ENCODE results near the gene HPN.
"Not testable (repeated sequence)": the region's sequence is repeated elsewhere in the genome, so short reads cannot be mapped to it uniquely, and the experiment has no call there.

HPN gene

DNA sequence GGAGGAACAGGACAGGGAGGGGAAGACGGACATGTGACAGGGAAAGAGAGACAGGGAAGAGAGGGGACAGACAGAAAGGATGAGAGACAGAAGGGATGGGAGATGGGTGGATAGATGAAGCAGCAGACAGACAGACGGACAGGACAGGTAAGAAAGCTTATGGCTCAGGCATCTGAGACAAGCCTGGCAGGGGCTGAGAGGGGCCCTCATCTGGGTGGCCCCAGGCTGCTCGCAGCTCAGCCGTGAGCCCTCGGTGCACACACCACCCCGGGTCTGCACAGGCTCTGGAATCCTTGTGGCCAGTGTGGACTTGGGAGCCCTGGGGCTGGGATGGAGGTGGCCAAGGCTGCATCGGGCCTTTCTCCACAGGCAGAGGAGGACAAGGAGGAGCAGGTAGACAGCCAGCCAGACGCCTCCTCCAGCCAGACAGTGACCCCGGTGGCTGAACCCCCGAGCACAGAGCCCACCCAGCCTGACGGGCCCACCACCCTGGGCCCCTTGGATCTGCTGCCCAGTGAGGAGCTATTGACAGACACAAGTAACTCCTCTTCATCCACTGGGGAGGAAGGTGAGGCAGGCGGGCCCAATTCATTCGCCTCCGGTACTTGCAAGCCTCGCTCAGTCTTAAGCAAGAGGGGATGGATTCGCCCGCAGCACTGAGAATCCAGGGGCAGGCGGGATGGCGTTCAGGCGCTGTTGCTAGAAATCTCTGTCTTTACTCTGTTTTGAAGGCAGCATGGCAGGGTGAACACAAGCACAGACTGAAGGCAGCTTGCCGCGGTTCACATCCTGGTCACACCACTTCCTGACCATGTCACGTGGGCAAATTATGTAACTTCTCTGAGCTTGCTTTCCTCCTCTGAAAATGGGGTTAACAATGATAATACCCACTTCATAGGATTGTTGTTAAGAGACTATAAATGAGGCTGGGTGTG, 27.4 kb upstream of the HPN start:
- ChIA-PET POLR2A (interaction anchor here (0.6 to 2.2 kb wide), 4 partner anchors 9 to 71 kb away, joined by 3 to 8 read pairs (median 4); partner anchors contain the start of gene GRAMD1A), CTCF (interaction anchor here (0.6 to 9.0 kb wide), 12 partner anchors 7 to 374 kb away, joined by 3 to 96 read pairs (median 4); partner anchors contain the start of gene GRAMD1A)
- H3K36me3 ChIP-seq (ENCODE audit: control insufficient read depth in 2 of 2, insufficient read depth in 1 of 2, low read length in 2 of 2): peaks cover 96 to 100% of the 10 kb centered on the region in 2 experiments
- TF ChIP-seq MEIS1 (CRISPR knock-in tag; IDR thresholded peaks at IDR 0.05; ENCODE audit: borderline replicate concordance) (no peak), ZNF366 (tag by site-specific recombination; conservative IDR thresholded peaks at IDR 0.05) (0 out of 2 replicates have a peak, but pooled peaks have one; percentile 45)
- no peaks in the 10 kb centered on the region for H3K9me3 ChIP-seq (ENCODE audit: control insufficient read depth, insufficient read depth, low read depth, low read length)
- H3K4me1 ChIP-seq (ENCODE audit: control insufficient read depth, insufficient read depth, low read length): no peaks in the 10 kb centered on the region
- no peak overlapping the region for H3K27ac ChIP-seq (ENCODE audit: extremely low read depth, low read depth, low read length)
- H3K4me3 ChIP-seq (ENCODE audit: low read depth, low read length): no peak overlapping the region

DNA sequence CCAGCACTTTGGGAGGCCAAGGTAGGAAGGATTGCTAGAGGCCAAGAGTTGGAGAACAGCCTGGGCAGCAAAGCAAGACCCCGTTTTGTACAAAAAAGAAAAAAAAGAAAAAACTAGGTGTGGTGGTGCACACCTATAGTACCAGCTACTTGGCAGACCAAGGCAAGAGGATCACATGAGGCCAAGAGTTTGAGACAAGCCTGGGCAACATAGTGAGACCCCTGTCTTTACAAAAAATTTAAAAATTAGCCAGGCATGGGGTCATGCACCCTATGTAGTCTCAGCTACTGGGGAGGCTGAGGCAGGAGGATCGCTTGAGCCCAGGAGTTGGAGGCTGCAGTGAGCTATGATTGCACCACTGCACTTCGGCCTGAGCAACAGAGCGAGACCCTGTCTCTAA, 26.7 kb upstream of the HPN start:
- peaks cover 96 to 100% of the 10 kb centered on the region in 2 experiments for H3K36me3 ChIP-seq (ENCODE audit: control insufficient read depth in 2 of 2, insufficient read depth in 1 of 2, low read length in 2 of 2)
- H3K4me1 ChIP-seq (ENCODE audit: control insufficient read depth, insufficient read depth, low read length); H3K4me3 ChIP-seq (ENCODE audit: low read depth, low read length); H3K27ac ChIP-seq (ENCODE audit: extremely low read depth, low read depth, low read length); H3K9me3 ChIP-seq (ENCODE audit: control insufficient read depth, insufficient read depth, low read depth, low read length): not testable (repeated sequence)
- TF ChIP-seq ZNF121 (tag by site-specific recombination; IDR thresholded peaks at IDR 0.05): peak; percentile 95
- ChIA-PET CTCF (interaction anchor here (0.6 to 9.0 kb wide), 6 partner anchors 14 to 375 kb away, joined by 3 to 96 read pairs (median 4); partner anchors contain the start of gene GRAMD1A), POLR2A (interaction anchor here (0.6 to 2.2 kb wide), 4 partner anchors 8 to 71 kb away, joined by 3 to 8 read pairs (median 4); partner anchors contain the start of gene GRAMD1A)

DNA sequence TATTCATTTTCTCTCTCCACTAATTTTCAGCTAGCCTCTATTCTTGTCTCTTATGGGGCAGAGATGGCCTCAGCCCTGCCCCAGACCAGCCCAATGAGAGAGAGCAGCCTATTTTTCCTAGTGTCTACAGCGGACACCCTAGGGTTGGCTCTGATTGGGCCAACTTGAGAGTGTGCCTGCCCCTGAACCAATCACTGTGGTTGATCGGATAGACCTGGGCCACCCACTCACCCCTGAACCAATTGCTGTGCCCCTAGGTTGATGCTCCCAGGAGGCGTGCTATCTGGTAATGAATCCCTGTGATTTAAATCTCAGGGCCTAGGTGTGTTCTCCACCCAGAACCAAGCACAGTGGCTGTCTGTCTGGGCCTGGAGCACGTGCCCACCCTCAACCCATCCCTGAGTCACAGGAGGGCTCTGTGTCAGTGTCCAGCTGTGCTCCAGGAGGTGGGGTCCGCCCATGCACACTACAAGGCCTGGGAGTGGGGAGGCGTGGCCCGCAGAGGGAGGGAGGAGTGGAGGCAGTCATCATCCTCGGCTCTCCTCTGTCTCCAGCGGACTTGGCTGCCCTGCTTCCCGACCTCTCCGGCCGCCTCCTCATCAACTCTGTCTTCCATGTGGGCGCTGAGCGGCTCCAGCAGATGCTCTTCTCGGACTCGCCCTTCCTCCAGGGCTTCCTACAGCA, 26.1 kb upstream of the HPN start:
- H3K27ac ChIP-seq (ENCODE audit: extremely low read depth, low read depth, low read length): peak overlapping the region; percentile 34; the same call in 1 of the 2 replicates
- TF ChIP-seq SP2 (tag by site-specific recombination; IDR thresholded peaks at IDR 0.05) (peak; percentile 37), ZNF23 (tag by site-specific recombination; IDR thresholded peaks at IDR 0.05; ENCODE audit: borderline replicate concordance) (no peak), KLF1 (tag by site-specific recombination; IDR thresholded peaks at IDR 0.05) (peak; percentile 86), ZNF174 (tag by site-specific recombination; IDR thresholded peaks at IDR 0.05) (no peak), ZFHX2 (tag by site-specific recombination; conservative IDR thresholded peaks at IDR 0.05) (peak; percentile 32), ZNF169 (tag by site-specific recombination; IDR thresholded peaks at IDR 0.05) (no peak), ZNF514 (tag by site-specific recombination; IDR thresholded peaks at IDR 0.05) (no peak), EGR2 (tag by site-specific recombination; IDR thresholded peaks at IDR 0.05; ENCODE audit: low read depth) (peak; percentile 82)
- TF ChIP-seq, protein P1, sequence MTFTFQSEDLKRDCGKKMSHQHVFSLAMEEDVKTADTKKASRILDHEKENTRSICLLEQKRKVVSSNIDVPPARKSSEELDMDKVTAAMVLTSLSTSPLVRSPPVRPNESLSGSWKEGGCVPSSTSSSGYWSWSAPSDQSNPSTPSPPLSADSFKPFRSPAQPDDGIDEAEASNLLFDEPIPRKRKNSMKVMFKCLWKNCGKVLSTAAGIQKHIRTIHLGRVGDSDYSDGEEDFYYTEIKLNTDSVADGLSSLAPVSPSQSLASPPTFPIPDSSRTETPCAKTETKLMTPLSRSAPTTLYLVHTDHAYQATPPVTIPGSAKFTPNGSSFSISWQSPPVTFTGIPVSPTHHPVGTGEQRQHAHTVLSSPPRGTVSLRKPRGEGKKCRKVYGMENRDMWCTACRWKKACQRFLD (tag by site-specific recombination; IDR thresholded peaks at IDR 0.05): no peak
- TF ChIP-seq, protein P2, sequence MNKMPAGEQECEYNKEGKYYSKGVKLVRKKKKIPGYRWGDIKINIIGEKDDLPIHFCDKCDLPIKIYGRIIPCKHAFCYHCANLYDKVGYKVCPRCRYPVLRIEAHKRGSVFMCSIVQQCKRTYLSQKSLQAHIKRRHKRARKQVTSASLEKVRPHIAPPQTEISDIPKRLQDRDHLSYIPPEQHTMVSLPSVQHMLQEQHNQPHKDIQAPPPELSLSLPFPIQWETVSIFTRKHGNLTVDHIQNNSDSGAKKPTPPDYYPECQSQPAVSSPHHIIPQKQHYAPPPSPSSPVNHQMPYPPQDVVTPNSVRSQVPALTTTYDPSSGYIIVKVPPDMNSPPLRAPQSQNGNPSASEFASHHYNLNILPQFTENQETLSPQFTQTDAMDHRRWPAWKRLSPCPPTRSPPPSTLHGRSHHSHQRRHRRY (tag by site-specific recombination; IDR thresholded peaks at IDR 0.05): no peak
- TF ChIP-seq, protein P3, sequence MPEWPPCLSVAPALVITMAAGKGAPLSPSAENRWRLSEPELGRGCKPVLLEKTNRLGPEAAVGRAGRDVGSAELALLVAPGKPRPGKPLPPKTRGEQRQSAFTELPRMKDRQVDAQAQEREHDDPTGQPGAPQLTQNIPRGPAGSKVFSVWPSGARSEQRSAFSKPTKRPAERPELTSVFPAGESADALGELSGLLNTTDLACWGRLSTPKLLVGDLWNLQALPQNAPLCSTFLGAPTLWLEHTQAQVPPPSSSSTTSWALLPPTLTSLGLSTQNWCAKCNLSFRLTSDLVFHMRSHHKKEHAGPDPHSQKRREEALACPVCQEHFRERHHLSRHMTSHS (tag by site-specific recombination; IDR thresholded peaks at IDR 0.05): no peak
- TF ChIP-seq, protein P4, sequence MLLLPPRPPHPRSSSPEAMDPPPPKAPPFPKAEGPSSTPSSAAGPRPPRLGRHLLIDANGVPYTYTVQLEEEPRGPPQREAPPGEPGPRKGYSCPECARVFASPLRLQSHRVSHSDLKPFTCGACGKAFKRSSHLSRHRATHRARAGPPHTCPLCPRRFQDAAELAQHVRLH (tag by site-specific recombination; IDR thresholded peaks at IDR 0.05): no peak
- POLR2A ChIA-PET: interaction anchor here (1.2 to 2.2 kb wide), 2 partner anchors 11 to 15 kb away, joined by 4 to 8 read pairs; partner anchors contain the start of gene GRAMD1A
- CTCF ChIA-PET: interaction anchor here (0.6 to 9.0 kb wide), 6 partner anchors 15 to 376 kb away, joined by 3 to 96 read pairs (median 4); partner anchors contain the start of gene GRAMD1A
- H3K4me3 ChIP-seq (ENCODE audit: low read depth, low read length): no peak overlapping the region
- no peaks in the 10 kb centered on the region for H3K9me3 ChIP-seq (ENCODE audit: control insufficient read depth, insufficient read depth, low read depth, low read length)
- peaks cover 96 to 100% of the 10 kb centered on the region in 2 experiments for H3K36me3 ChIP-seq (ENCODE audit: control insufficient read depth in 2 of 2, insufficient read depth in 1 of 2, low read length in 2 of 2)
- H3K4me1 ChIP-seq (ENCODE audit: control insufficient read depth, insufficient read depth, low read length): no peaks in the 10 kb centered on the region
